Hematopoietic multipotent progenitor cell treated with erythropoietin and hydrocortisone succinate and interleukin-3 and kit ligand, for 6 days (in vitro differentiated cells): ENCODE results near the gene ADAMTSL2.
"Not testable (repeated sequence)": the region's sequence is repeated elsewhere in the genome, so short reads cannot be mapped to it uniquely, and the experiment has no call there.

Experiments
- DNase-seq: peaks from one replicate; pipeline ENCODE4 v3.0.0-alpha.2; 2015

ADAMTSL2 gene

DNA sequence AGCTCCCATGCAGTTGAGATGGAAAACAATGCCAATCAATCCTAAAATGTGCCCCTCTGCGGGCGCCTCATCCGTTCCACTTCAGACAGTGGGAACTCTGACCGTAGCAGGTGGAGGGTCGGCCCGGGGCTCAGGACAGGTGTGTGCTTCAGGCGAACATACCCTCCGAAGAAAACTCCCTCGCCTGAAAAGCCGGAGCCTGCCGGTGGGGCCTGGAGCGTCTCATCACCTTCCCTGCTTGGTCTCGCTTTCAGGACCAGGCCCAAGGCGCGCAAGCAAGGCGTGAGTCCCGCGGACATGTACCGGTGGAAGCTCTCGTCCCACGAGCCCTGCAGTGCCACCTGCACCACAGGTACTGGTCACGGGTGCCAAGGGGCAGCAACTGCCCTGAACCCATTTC, 26.4 kb downstream of the ADAMTSL2 start:
- no peak for DNase-seq

DNA sequence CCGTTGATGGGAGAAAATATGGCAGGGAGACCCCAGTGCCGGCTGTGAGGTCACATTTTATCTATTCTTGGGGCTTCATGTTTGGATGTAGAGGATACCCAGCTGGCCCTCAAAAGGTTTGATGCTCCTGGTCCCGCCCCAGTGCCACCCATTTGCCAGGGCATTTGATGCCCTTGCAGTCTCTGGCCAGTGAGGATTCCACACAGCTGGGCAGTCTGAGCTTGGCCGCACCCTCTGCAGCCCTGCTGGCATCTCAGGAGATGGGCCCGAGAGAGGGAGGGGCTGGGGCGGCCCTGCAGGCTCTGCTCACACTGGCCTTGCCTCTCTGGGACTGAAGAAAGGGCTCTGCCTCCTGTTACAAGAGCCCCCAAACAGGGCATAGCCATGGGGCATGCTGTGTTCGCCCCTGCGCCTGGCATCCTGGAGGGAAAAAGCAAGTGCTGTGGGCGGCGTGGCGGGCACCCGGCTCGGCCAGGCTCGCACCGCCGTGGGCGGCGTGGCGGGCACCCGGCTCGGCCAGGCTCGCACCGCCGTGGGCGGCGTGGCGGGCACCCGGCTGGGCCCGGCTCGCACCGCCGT, 27.6 kb downstream of the ADAMTSL2 start:
- DNase-seq = no peak

DNA sequence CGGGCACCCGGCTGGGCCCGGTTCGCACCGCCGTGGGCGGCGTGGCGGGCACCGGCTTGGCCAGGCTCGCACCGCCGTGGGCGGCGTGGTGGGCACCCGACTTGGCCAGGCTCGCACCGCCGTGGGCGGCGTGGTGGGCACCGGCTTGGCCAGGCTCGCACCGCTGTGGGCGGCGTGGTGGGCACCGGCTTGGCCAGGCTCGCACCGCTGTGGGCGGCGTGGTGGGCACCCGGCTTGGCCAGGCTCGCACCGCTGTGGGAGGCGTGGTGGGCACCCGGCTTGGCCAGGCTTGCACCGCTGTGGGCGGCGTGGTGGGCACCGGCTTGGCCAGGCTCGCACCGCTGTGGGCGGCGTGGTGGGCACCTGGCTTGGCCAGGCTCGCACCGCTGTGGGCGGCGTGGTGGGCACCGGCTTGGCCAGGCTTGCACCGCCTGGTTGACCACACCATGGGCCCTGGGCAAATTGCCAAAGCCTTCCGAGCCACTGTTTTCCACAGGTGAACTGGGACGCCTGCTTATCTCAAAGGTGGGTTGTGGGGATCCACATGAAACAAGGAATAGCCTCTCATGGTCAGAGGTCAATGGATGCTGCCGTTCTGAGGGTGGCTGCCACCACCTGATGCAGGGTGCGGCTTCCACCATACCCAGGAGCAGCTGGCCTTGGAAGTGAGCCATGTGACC, 28.2 kb downstream of the ADAMTSL2 start:
- DNase-seq = no peak

DNA sequence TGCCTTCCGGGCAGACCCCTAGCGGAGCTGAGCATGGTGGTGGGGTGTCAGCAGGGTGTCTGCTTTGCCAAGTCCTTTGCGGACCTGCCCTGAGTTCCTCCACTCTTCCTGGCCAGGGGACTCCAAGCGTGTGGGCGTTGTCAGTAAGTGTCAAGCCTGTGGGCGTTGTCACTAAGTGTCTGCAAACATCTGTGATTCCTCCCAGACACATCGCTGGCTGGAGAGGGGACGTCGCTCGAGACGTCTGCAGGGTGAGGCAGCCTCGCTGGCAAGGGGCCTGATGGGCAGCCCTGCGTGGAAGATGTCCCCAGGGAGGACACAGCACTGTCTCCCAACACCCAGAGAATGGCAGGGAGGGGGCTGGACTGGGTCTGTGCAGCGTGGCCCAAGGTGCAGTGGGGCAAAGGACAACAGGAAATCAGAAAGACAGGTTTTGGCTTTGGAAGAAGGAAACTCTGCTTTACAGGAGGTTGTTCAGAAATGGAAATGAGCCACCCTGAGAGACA, 28.8 kb downstream of the ADAMTSL2 start:
- DNase-seq = peak; percentile 55

DNA sequence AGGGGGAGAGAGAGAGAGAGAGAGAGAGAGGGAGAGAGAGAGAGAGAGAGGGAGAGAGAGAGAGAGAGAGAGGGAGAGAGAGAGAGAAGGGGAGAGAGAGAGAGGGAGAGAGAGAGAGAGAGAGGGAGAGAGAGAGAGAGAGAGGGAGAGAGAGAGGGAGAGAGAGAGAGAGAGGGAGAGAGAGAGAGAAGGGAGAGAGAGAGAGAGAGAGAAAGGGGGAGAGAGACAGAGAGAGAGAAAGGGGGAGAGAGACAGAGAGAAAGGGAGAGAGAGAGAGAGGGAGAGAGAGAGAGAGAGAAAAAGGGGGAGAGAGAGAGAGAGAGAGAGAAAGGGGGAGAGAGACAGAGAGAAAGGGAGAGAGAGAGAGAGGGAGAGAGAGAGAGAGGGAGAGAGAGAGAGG, 29.3 kb downstream of the ADAMTSL2 start:
- DNase-seq = not testable (repeated sequence)

DNA sequence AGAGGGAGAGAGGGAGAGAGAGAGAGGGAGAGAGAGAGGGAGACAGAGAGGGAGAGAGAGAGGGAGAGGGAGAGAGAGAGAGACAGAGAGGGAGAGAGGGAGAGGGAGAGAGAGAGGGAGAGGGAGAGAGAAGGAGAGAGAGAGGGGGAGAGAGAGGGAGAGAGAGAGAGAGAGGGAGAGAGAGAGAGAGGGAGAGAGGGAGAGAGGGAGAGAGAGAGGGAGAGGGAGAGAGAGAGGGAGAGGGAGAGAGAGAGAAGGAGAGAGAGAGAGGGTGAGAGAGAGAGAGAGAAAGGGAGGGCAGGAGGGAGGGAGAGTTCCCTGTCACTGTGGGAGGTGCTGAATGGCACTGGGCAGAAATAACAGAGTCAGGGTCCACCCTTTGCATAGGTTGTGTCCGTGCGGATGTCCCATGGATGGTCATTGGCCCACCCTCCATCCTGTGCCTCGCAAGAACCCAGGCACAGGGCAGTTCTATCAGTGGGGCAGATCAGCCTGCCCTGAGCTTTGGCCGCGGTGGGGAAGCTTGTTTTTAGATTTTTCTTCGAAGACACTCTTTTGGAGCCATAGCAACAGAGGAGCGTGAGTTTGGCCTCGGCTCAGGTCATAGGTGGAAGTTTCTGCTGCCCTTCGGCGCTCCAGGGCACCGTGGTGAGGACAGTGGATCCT, 30.1 kb downstream of the ADAMTSL2 start:
- no peak for DNase-seq

DNA sequence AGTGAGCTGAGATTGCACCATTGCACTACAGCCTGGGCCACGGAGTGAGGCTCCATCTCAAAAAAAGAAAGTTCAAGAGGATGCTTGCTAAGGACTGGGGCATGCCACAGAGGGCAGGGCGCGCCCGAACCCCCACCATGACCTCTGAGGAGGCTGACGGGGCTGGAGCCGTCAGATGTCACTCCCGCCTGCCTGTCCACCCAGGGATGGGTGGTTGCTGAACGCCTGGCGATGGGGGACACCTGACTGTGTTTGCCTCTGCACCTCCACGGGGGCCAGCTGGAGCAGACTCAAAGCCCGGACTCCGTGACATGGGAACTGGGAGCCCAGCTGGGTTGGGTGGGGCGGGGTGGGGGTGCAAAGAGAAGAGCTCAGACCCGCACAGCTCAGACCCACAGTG, 31.9 kb downstream of the ADAMTSL2 start:
- DNase-seq = no peak

DNA sequence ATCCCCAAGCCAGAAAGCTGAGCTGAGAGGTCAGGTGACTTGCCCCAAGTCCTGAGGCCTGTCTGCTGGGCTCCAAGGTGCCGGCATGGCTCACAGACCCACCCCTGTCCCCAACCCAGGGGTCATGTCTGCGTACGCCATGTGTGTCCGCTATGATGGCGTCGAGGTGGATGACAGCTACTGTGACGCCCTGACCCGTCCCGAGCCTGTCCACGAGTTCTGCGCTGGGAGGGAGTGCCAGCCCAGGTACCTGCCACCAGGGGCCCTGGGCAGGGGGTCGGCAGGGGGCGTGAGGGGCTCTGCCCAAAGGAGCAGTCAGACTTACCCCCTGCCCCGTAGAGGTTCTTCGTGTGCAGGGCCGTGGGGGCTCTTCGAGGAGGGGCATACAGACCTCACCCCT, 32.3 kb downstream of the ADAMTSL2 start:
- DNase-seq = no peak

DNA sequence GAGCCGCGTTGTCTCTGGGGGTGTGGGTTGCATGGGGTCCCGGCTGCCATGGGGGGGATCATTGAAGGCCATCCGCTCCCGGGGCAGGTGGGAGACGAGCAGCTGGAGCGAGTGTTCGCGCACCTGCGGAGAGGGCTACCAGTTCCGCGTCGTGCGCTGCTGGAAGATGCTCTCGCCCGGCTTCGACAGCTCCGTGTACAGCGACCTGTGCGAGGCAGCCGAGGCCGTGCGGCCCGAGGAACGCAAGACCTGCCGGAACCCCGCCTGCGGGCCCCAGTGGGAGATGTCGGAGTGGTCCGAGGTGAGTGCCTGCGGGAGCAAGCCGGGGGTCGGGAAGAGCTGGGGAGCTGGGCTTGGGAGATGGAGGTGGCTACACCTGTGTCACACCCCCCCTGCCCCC, 33.7 kb downstream of the ADAMTSL2 start:
- DNase-seq = no peak

DNA sequence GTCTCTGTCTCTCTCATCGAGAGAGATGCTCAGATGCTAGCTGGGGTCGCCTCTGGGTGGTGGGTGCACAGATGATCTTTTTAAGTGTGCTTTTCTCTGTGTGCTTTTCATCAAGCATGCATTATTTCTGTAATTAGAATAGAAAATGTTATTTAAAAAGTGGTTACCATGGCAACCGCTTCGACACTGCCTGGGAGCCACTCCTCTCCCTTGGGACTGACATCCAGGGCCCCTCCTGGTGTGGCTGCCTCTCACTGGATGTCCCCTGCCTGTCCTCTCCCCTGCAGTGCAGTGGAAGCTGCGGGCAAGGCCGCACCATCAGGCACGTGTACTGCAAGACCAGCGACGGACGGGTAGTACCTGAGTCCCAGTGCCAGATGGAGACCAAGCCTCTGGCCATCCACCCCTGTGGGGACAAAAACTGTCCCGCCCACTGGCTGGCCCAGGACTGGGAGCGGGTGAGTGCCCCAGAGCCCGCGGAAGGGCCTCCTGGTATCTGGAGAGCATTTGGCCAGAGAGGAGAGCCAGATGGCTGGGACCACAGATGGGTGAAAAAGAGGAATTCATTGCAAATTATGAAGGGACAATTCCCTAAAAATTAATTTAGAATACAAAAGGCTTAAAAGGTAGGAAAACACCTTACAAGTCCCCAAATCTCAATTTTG, 34.7 kb downstream of the ADAMTSL2 start:
- DNase-seq = no peak

DNA sequence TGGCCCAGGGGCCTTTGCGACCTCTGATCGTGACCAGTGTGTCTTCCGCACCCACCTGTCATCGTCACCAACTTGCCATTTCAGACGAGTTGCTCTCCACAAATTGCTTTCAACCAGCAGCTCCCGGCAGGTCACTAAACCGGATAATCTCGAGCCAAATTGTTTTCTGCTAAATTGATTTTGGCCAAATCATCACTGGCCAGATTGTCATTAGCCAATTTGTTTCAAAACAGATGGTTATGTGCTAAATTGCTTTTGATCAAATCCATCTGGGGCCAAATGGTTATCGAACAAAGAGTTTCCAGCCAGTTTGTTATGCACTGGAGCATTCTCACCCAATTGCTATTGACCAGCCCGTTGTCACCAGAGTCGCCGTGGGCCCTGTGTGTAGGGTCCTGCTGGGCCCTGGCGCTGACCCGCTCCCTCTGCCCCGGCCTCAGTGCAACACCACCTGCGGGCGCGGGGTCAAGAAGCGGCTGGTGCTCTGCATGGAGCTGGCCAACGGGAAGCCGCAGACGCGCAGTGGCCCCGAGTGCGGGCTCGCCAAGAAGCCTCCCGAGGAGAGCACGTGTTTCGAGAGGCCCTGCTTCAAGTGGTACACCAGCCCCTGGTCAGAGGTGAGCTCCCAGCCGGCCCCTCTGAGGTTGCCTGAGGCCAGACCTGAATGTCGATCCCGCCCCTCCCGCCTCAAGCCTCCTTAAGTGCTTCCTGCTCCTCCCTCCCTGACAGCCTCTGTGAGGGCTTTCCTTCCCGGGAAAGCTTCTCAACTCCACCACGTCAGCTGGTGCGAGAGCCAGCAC, 35.6 kb downstream of the ADAMTSL2 start:
- no peak for DNase-seq

DNA sequence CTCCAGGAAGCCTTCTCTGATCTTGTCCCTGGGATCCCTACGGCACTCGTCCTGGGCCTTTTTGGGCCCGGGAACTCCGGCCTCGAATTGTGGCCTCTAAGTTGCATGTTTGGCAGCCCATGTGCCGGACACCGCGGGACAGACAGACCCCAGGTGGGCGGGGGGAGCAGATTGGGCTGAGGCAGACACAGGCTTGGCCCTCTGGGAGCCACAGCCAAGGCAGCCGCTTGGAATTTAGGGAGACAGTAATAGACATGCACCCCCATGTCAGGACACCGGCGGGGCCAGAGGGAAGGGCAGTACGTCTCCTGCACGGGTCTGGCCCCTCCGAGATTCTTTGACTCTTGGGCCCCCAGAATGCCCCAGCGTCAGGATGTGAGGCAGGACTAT, 36.2 kb downstream of the ADAMTSL2 start:
- no peak for DNase-seq

DNA sequence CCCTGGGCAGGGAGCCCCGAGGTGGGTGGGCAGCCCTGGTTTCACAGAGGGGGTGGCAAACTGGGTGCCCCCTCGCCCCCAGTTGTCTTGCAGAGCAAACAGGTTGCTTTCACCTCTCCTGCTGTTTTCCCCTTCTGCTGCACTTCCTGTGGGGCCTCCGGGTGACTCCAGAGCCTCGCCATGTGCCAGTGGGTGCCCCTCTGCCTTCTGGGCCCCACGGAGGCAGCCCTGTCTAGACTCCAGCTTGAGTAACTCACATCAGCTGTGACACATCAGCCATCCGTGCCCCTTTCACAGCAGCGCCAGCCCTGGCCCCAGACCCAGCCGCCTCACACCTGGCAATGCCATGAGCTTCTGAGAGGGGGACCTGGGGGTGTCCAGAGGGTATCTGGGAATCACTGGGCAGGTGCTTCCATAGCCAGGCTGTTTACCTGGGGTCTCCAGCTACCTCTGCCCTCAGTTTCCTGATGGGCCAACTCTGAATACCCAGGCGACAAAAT, 36.9 kb downstream of the ADAMTSL2 start:
- no peak for DNase-seq

DNA sequence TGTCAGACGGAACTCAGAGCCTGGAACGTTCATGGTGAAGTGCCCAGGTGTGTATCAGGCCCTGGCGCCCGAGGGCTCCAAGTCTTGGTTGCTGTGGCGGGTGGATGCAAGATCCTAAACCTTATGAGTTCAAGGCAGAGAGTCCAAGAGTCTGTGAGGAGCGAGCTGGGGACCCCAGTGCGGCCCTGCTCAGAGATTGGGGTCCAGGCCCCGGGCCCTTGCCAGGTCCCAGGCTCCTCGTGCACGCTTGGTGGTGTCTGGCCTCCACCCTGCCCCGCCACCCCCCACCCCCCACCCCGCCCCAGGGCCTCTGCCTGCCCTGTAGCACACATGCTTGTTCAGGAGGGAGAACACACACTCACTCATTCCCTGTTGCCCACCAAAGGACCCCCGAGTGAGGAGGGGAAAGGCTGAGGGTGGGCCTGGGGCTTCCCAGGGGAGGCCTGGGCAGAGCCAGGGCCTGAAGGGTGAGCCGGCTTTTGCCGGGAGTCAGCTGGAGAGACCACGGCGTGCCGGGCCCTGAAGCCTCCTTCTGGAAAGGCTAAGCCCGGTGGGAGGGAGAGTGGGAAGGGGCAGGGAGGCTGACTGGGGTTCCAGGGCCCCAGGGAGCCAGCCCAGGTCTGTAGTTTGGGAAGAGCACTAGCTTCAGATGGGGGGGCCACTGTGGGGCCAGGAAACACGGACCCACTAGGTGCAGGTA, 37.5 kb downstream of the ADAMTSL2 start:
- no peak for DNase-seq

DNA sequence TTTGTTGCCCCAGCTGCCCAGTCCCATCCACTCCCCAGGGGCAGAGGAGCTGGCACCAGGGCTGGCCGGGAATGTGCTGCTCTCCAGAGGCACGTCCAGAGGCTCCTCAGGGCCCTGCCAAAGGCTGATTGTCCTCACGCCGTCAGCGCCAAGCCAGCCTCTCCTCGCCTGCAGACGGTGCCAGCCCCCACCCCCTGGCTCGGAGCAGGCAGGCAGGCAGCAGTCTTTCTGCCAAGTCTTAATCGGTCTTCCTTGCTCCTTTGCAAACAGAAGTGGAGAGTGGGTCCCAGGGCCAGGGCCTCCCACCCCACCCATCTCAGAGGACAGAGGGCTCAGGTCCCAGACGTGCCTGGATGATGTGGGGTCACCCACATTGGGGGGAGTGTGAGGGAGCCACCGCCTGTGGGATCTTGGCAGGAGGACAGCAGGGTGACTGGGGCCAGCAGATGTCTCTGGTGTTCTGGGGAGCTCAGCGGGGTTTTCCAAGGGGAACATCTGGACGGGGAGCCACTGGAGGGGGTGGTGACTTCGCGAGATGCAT, 38.4 kb downstream of the ADAMTSL2 start:
- no peak for DNase-seq

DNA sequence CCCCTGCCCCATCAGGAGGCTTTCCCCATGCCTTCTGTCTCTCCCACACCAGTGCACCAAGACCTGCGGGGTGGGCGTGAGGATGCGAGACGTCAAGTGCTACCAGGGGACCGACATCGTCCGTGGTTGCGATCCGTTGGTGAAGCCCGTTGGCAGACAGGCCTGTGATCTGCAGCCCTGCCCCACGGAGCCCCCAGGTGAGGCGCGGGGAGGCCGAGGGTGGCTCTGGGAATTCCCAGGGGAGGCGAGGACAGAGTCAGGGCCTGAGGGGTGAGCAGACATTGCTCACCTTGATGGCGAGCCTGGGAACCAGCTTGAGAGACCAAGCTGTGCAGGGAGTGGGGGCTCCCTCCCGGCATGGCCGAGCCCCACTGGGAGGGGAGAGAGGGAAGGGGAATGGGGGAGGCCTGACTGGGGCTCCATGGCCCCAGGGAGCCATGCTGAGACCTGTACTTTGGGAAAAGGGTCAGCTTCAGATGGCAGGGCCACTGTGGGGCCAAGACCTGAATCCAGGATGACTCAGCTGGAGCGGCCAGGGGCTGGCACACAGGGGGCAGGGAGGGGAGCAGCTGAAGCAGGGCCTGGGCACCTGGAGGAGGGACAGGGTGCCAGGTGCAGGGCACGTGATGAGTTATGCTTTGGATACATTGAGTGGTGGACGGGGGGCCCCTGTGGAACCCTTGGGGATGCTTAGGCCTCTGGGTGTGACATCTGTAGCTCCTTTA, 39.4 kb downstream of the ADAMTSL2 start:
- no peak for DNase-seq

DNA sequence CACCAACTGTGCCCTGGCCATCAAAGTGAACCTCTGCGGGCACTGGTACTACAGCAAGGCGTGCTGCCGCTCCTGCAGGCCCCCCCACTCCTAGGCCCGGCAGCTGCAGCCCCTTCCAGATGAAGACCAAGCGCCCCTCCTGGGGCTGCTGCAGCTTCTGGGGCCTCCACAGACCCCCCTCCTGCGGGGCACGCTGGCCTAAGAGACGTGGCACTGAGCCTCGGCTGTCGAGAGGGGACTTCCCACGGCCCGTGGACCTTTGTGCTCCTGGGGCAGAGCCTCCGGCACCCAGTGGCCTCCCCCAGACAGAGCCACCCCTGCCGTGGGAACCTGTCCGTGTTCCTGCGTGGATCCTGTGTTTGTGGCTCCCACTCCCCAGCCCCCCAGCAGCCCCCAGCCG, 40.3 kb downstream of the ADAMTSL2 start:
- DNase-seq = no peak

DNA sequence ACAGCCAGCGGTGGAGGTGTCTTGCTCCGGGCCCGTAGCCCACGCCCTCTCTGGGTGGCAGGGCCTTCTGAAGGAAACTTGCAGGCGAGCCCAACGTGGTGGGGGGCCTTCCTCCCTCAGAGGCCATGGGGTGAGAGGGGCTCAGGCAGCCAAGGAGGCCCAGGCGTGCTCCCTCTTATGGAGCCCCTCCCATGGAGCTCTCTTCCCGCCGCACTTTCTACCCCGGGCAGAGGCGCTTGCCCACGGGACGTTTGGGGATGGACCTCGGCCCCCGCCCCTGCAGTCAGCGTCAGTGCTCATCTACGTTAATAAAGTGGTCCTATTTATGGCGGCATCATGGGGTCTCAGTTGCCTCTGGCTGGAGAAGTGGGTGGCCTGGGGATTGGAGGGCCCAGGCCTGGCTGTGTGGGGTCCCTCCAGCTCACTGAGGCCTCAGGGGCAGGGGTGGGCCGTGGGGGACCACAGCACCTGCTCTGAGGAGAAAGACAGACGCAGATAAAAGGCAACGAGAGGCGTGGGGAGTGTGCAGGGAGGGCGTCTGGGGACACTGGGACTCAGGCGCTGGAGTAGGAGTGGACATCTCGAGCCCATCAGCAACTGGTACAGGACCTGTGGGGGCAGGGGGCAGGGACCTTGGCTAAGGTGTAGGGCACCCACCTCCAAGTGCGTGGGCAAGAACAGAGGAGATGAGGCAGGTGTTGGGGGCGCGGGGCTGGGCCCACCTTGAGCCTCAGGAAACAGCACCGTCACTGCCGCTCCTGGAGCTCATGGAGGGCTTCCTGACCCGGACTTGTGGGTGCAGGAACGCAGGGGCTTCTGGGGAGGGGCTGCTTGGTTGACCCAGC, 40.9 kb downstream of the ADAMTSL2 start:
- no peak for DNase-seq

DNA sequence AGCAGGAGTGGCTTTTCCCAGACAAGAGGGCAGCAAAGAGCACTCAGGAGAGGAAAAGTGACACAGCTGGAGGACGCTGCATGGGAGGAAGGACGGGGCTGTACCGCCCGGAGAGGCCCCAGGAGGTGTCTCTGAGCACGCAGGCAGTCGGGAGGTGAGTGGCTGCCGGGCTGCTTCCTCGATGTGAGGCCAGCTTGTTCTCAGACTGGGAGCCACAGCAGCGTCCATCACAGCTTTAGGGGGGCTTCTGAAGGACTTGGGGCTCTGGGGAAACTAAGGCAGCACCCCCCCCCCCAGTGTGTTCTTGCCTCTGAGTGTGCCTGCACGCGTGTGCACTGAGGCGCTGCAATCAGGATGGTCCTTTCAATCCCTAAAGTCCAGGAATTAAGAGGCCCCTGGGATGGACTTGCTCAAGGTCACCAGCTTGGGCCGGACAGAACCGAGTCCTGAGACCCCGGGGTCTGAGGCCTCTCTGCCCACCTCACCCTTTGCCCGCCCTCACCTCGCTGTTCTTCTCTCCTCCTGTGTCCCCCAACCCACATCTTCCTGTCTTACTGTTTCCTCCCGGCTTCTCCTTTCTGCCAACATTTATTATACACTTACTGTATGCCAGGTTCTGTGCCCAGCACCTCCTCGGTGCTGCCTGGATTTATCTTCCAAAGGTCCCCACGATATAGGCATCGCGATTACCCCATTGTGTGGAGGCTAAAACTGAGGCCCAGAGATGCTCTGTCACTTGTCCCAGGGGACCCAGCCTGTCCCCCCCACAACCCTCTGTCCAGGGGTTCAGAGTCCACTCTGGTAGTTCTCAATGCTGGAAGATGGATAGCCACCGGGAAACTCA, 41.7 kb downstream of the ADAMTSL2 start:
- DNase-seq = peak; percentile 11
